GM23248 (cell line): ENCODE results near the gene POMGNT1. TPM values are rescaled to one million over a fixed set of nuclear protein-coding genes. Genes with fewer than 3 reads are reported as not detected.

ENCODE experiments used
- DNase-seq: peaks from one replicate; pipeline ENCODE4 v3.0.0-alpha.2; 2015
- H2AFZ ChIP-seq: fragments of 200-600 bp; sonication (generic); 2 replicates; pipeline ENCODE4 v1.6.1; 2016; ENCODE audit warnings: antibody characterized with exemption
- H3F3A ChIP-seq: fragments of 200-600 bp; sonication (generic); 2 replicates; pipeline ENCODE4 v1.6.1; 2016; ENCODE audit warnings: mild to moderate bottlenecking, antibody characterized with exemption, mixed run types; ENCODE audit not compliant: insufficient read depth
- H3K27ac ChIP-seq: fragments of 200-600 bp; sonication (generic); 2 replicates; pipeline ENCODE4 v1.5.1; 2016; ENCODE audit warnings: mild to moderate bottlenecking
- H3K27me3 ChIP-seq: fragments of 200-600 bp; sonication (generic); replicated peaks from 2 replicates; pipeline ENCODE4 v1.6.1; 2016; ENCODE audit warnings: mild to moderate bottlenecking; ENCODE audit not compliant: insufficient read depth
- H3K36me3 ChIP-seq: fragments of 200-600 bp; sonication (generic); 2 replicates; pipeline ENCODE4 v1.6.1; 2016; ENCODE audit warnings: low read depth, mild to moderate bottlenecking
- H3K4me1 ChIP-seq: fragments of 200-600 bp; sonication (generic); 2 replicates; pipeline ENCODE4 v1.6.1; 2016; ENCODE audit warnings: mild to moderate bottlenecking; ENCODE audit not compliant: insufficient read depth
- H3K4me2 ChIP-seq: fragments of 200-600 bp; sonication (generic); one replicate; pipeline ENCODE4 v1.6.1; 2016; ENCODE audit warnings: mild to moderate bottlenecking; ENCODE audit not compliant: unreplicated experiment
- H3K4me3 ChIP-seq: fragments of 200-600 bp; sonication (generic); 2 replicates; pipeline ENCODE4 v1.5.1; 2016; ENCODE audit warnings: mild to moderate bottlenecking
- H3K79me2 ChIP-seq: fragments of 200-600 bp; sonication (generic); 2 replicates; pipeline ENCODE4 v1.6.1; 2016; ENCODE audit warnings: mild to moderate bottlenecking; ENCODE audit not compliant: insufficient read depth
- H3K9ac ChIP-seq: fragments of 200-600 bp; sonication (generic); 2 replicates; pipeline ENCODE4 v1.6.1; 2016; ENCODE audit warnings: mild to moderate bottlenecking
- H3K9me2 ChIP-seq: fragments of 200-600 bp; sonication (generic); 2 replicates; pipeline ENCODE4 v1.6.1; 2016; ENCODE audit warnings: mixed run types, mild to moderate bottlenecking, moderate library complexity; ENCODE audit not compliant: insufficient read depth
- H3K9me3 ChIP-seq: fragments of 200-600 bp; sonication (generic); one replicate; pipeline ENCODE4 v1.6.1; 2017; ENCODE audit warnings: low read depth
- H4K20me1 ChIP-seq: fragments of 200-600 bp; sonication (generic); 2 replicates; pipeline ENCODE4 v1.6.0; 2016; ENCODE audit not compliant: insufficient read depth
- EZH2 ChIP-seq: fragments of 200-600 bp; sonication (generic); IDR thresholded peaks from 2 replicates; pipeline ENCODE4 v1.6.1; 2018; ENCODE audit warnings: antibody characterized with exemption, mild to moderate bottlenecking; ENCODE audit not compliant: insufficient read depth, poor library complexity, severe bottlenecking
- EZH2phosphoT487 ChIP-seq: fragments of 200-600 bp; sonication (generic); IDR thresholded peaks from 2 replicates; pipeline ENCODE4 v1.6.1; 2018; ENCODE audit warnings: antibody characterized with exemption, moderate library complexity, mild to moderate bottlenecking, low read depth; ENCODE audit not compliant: insufficient read depth
- WGBS, 2 experiments: methylation state at CpG; one replicate each; pipeline ENCODE4 v1.1.6; 2015 to 2017; ENCODE audit warnings: low lambda C conversion rate in 2 of 2, low coverage in 1 of 2; ENCODE audit errors: missing lambda C conversion rate in 2 of 2; 5-methylcytosine and 5-hydroxymethylcytosine counted together
- in situ Hi-C: fragments of 300-500 bp; cut with MboI; formaldehyde crosslinking; loops from 2 replicates; pipeline ENCODE4 v1.15.0; 2020
- polyA plus RNA-seq: library from polyadenylated mRNA; unstranded; fragments of >200 nt; fragmentation: Nextera tagmentation; extraction: Ambion mirVana; gene quantifications from 2 replicates; pipeline ENCODE4 v1.2.1, GENCODE V29; 2016
- total RNA-seq: library from RNA; depleted of rRNA; stranded (reverse); fragments of >200 nt; shearing (Covaris generic); gene quantifications from 2 replicates; pipeline ENCODE4 v1.2.3, GENCODE V29; 2014

Gene POMGNT1
- total and polyA plus RNA-seq, 2 experiments from 2014 or later = 57.6 to 79.1 TPM

DNA sequence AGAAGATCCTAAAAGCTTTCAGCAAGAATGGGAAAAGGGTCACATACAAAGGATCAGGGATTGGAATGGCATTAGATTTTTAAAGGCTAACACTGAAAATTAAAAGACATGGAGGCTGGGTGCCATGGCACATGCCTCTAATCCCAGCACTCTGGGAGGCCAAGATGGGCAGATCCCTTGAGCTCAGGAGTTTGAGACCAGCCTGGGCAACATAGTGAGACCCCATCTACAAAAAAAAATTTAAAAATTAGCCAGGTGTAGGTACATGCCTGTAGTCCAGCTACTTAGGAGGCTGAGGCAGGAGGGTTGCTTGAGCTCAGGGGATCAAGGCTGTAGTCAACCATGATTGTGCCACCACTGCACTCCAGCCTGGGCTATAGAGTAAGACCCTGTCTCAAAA is 17.3 kb upstream of the POMGNT1 start:
- no peak overlapping the region for H3K9ac ChIP-seq
- TF ChIP-seq EZH2phosphoT487 (no peak), EZH2 (no peak)
- in situ Hi-C loops = no loop called here
- no peaks in the 10 kb centered on the region for H3K4me1 ChIP-seq
- H3K79me2 ChIP-seq = no peaks in the 10 kb centered on the region
- H3K9me2 ChIP-seq = no peaks in the 10 kb centered on the region
- H4K20me1 ChIP-seq = no peaks in the 10 kb centered on the region
- no peaks in the 10 kb centered on the region for H3K36me3 ChIP-seq
- H3F3A ChIP-seq = no peaks in the 10 kb centered on the region
- no peak overlapping the region for H3K4me3 ChIP-seq
- no peak overlapping the region for H3K4me2 ChIP-seq
- H3K9me3 ChIP-seq = no peaks in the 10 kb centered on the region
- no peak overlapping the region for H3K27ac ChIP-seq
- no peaks in the 10 kb centered on the region for H3K27me3 ChIP-seq
- H2AFZ ChIP-seq = no peak overlapping the region
- no peak for DNase-seq

- Histone ChIP-seq H3K4me2 (no peak overlapping the region), H3K36me3 (no peaks in the 10 kb centered on the region), H3K27me3 (no peaks in the 10 kb centered on the region), H3K79me2 (no peaks in the 10 kb centered on the region), H3K9me3 (no peaks in the 10 kb centered on the region), H3K4me1 (no peaks in the 10 kb centered on the region), H3K9ac (no peak overlapping the region), H3K4me3 (no peak overlapping the region), H3K27ac (no peak overlapping the region), H3K9me2 (no peaks in the 10 kb centered on the region), H3F3A (no peaks in the 10 kb centered on the region), H4K20me1 (no peaks in the 10 kb centered on the region), H2AFZ (no peak overlapping the region)
- TF ChIP-seq EZH2 (no peak), EZH2phosphoT487 (no peak)
- 71 to 83% methylated on average over 2 of the region's 2 CpGs for WGBS, 2 experiments
- no peak for DNase-seq
- in situ Hi-C loops = no loop called here
Observed at GRCh38 chr1:46211051-46211450, 12.8 kb upstream of the POMGNT1 start.

DNA sequence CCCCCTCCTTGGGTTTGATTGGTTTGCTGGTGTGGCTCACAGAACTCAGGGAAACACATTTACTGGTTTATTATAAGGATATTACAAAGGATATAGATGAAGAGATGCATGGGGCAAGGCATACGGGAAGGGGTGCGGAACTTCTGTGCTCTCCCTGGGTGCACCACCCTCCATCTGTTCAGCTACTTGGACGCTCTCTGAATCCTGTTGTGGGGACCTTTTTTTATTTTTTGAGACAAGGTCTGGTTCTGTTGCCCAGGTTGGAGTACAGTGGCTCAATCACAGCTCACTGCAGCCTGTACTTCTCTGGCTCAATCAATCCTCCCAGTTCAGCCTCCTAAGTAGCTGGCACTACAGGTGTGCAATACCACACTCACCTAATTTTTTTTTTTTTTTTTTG is 12.3 kb upstream of the POMGNT1 start:
- no peak overlapping the region for H3K4me2 ChIP-seq
- in situ Hi-C loops = no loop called here
- no peak overlapping the region for H2AFZ ChIP-seq
- TF ChIP-seq EZH2 = no peak
- no peak for TF ChIP-seq EZH2phosphoT487
- WGBS, 2 experiments = 67 to 82% methylated on average over 3 of the region's 3 CpGs
- no peaks in the 10 kb centered on the region for H3K9me2 ChIP-seq
- no peak overlapping the region for H3K9ac ChIP-seq
- no peak for DNase-seq
- no peaks in the 10 kb centered on the region for H3K36me3 ChIP-seq
- H3F3A ChIP-seq = no peaks in the 10 kb centered on the region
- no peaks in the 10 kb centered on the region for H3K27me3 ChIP-seq
- no peaks in the 10 kb centered on the region for H4K20me1 ChIP-seq
- H3K79me2 ChIP-seq = no peaks in the 10 kb centered on the region
- H3K4me3 ChIP-seq = no peak overlapping the region
- H3K27ac ChIP-seq = no peak overlapping the region
- no peaks in the 10 kb centered on the region for H3K4me1 ChIP-seq
- no peaks in the 10 kb centered on the region for H3K9me3 ChIP-seq

- Histone ChIP-seq H3K4me3 (no peak overlapping the region), H3F3A (no peaks in the 10 kb centered on the region), H3K79me2 (no peaks in the 10 kb centered on the region), H3K4me1 (no peaks in the 10 kb centered on the region), H2AFZ (no peak overlapping the region), H3K27ac (no peak overlapping the region), H3K4me2 (no peak overlapping the region), H3K36me3 (no peaks in the 10 kb centered on the region), H3K27me3 (no peaks in the 10 kb centered on the region), H3K9me3 (no peaks in the 10 kb centered on the region), H3K9ac (no peak overlapping the region), H4K20me1 (no peaks in the 10 kb centered on the region), H3K9me2 (no peaks in the 10 kb centered on the region)
- in situ Hi-C loops = no loop called here
- no peak for DNase-seq
- TF ChIP-seq EZH2 (no peak), EZH2phosphoT487 (no peak)
- 60 to 65% methylated on average over 2 of the region's 2 CpGs for WGBS, 2 experiments
Observed at GRCh38 chr1:46206399-46206798, 8.2 kb upstream of the POMGNT1 start.

DNA sequence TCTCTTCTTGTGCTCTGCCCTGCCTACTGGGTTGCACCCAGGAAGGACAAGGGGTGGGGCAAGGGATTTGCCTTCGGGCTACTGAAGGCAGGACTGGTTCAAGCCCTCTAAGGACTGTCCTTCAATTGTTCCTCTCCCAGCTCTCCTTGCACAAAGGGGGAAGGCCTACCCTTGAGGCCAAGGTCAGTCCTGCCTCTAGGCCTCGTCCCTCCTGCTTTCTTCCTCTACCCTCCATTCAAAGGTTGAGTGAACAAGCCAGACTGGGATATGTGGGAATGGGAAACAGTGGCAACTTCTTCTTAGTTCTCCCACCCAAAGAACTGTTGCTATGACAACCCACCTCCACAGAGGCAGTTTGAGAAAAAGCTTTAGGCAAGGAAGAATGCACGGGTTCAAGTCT is 7.6 kb upstream of the POMGNT1 start:
- 43 to 54% methylated on average over 3 of the region's 3 CpGs for WGBS, 2 experiments
- no peak for TF ChIP-seq EZH2
- no peak for TF ChIP-seq EZH2phosphoT487
- in situ Hi-C loops = no loop called here

More for the DNA sequence above, 7.6 kb upstream of the POMGNT1 start:
- Histone ChIP-seq H3K9ac (no peak overlapping the region), H3K4me2 (no peak overlapping the region), H3K4me1 (no peaks in the 10 kb centered on the region), H3K79me2 (no peaks in the 10 kb centered on the region), H2AFZ (no peak overlapping the region), H3K9me3 (no peaks in the 10 kb centered on the region), H3K4me3 (no peak overlapping the region), H4K20me1 (no peaks in the 10 kb centered on the region), H3F3A (no peaks in the 10 kb centered on the region), H3K27me3 (no peaks in the 10 kb centered on the region), H3K27ac (no peak overlapping the region), H3K36me3 (no peaks in the 10 kb centered on the region), H3K9me2 (no peaks in the 10 kb centered on the region)
- DNase-seq = no peak
